CD4-positive, alpha-beta T cell treated with Interleukin-15 for 1 hour (primary cell): ENCODE data around the gene FAM83E.
"Not testable (repeated sequence)": the region's sequence is repeated elsewhere in the genome, so short reads cannot be mapped to it uniquely, and the experiment has no call there.

ENCODE experiments used
- DNase-seq: peaks from one replicate; pipeline ENCODE4 v3.0.0-alpha.2; 2020

Gene FAM83E

DNA sequence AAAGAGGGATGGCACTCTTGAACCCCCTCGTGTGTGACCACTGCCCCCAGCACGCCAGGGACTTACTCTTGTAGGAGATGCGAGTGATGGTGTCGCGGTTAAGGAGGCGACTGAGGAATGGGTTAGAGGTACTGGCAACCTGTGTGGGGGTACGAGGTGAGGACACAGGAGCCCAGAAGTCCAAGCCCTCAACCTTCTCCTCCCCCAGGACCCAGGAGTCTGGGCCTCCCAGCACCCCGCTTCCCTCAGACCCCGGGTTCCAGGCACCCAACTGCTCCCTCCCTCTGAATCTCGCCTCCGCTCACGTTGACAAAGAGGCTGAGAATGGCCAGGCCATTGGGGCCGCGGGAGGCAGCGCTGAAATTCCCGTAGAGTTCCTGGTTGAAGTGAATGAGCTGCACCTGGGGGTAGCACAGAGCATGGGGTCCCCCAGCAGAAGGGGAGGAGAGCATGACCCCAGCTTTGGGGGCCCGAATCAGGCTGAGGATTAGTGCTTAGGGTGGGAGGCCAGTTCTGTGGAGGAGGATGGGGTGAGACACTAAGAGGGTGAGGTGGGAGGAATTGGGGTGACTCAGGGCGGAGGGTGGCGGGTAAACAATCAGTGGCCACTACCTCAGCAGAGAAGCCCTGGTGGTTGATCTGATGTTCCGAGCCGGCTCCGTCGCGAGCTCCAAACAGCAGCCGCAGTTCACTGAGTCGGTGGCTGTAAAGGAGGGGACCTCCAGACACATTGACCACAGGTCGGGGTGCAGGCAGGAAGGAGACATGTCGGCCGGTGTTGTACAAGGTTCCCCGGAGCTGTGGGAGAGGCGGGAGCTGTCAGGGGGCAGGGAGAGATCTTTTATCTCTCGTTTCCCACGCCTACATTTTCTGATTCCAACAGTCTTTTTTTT is 24.9 kb upstream of the FAM83E start:
- DNase-seq, result peak; percentile 52

DNA sequence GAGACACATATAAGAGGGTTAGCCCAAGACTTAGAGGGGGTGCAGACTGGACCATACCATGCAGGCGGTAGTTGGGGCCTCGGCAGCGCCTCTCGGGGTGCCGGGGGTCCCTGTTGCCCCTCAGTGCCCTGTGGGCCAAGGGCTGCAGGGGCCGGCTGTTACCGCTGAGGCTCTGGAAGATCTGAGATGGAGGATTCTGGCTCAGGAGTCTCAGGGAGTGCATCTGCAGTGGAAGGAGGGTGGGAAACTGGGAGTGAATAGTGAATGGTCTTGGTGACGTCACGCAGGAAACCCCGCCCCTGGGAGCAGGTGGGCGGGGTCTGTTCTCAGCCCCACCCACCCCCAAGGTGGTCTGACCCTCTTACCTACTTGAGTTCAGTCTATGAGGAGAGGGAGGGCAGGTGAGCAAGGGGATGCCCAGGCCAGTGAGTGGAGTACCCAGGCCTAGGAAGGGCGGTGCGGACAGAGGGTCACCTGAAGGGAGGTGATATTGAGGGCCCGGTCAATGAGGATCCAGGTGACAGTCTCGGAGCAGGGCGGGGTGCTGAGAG is 24.0 kb upstream of the FAM83E start:
- DNase-seq, result no peak

- peak; percentile 95 for DNase-seq
Measured at GRCh38 chr19:48637948-48638830, 23.3 kb upstream of the FAM83E start.

- peak; percentile 100 for DNase-seq
Measured at GRCh38 chr19:48637449-48637947, 22.6 kb upstream of the FAM83E start.

DNA sequence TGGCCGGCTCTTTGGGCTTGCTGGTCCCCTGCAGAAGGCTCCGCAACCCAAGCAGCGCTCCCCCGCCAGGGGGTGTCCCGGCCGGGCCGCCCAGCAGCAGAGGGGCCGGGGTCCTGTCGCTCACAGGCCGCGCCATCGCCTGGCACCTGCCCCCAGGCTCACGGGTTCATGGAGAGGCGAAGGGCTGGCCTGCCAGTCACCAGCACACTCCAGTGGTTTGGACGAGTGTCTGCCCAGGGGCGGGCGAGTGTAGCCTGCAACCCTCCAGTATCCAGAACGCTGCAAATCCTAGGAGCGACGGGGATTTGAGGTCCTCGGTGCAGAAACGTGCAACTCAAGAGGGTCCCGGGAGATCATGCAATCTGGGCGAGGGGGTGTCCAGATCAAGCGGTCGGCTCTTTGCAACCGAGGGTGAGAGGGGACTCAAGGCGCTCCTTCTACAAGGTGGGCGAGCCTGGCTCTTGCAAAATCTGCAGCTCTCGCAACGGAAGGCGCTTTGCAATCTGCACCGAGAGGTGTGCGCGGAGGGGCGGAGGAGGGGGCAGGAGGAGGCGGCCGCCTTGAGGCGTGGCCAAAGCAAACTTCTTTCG is 22.1 kb upstream of the FAM83E start, which contains the start of gene DBP:
DBP (minus strand) TSS at position 521 of the 590 bp plus-strand sequence; CDS start at position 136, 385 bp downstream.
- DNase-seq, result peak; percentile 44

GRCh38 chr19:48635966-48636858 is 21.3 kb upstream of the FAM83E start:
- DNase-seq, result no peak

GRCh38 chr19:48635263-48635965 is 20.5 kb upstream of the FAM83E start:
- peak; percentile 66 for DNase-seq

- DNase-seq, result peak; percentile 94
Measured at GRCh38 chr19:48634424-48635262, 19.8 kb upstream of the FAM83E start.

DNA sequence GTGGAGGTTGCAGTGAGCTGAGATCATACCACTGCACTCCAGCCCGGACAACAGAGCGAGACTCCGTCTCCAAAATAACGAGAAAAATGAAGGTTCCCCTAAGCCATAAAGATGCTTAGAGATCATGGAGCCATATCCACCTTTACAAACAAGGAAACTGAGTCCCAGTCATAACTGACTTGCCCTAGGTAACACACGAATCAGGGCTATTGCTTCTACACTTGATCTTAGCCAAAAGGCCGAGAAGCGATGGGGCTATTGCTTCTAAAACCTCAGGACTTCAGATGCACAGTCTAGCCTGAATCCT is 19.1 kb upstream of the FAM83E start:
- DNase-seq, result no peak

DNA sequence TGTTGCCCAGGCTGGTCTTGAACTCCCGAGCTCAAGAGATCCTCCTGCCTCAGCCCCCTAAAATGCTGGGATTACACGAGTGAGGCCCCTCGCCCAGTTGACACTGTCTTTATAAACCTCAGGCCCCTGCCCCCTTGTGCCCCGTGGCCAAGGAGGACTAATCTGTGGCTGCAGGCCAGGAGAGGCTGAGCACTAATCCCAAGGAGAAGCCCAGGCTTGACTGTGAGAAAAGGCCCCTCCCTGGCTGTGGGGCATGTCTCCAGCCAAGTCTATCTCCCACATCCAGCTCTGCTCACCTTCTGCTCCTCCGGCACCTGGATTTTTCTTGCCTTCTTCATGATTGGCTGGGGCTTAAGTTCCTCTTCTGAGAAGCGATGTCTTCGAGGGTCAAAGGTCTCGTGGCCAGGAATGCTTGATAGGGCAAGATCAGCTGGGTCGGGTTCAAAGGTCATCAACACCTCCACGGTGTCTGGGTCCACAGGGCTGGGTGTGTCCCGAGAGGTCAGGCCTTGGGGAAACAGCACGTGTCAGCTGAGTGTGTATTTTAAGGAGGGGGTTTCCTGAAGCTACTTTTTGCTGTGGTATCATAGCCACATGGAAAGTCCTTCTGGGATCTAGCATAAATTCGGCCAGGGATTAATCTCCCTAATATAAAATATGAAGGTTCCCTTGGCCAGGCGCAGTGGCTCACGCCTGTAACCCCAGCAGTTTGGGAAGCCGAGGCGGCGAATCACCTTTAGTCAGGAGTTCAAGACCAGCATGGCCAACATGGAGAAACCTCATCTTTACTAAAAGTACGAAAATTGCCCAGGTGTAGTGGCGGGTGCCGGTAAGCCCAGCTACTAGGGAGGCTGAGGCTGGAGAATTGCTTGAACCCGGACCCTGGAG is 18.5 kb upstream of the FAM83E start:
- no peak for DNase-seq

DNA sequence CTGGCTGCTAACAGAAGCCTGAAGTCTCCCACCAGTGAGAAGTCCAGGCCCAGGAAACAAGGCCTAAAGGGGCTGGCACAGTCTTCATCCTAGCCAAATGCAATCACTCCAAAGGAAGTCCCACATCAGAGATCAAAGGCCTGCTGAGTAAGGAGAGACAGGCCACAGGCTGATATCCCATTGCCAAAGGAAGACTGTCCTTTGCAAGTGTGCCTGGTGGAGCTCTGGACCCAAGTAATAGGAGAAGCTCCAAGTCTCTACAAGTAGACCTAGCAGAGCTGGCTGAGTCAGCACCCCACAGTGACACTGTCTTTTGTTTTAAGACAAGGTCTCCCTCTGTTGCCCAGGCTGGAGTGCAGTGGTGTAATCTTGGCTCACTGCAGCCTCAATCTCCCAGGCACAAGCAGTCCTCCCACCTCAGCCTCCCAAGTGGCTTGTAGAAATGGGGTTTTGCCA is 17.8 kb upstream of the FAM83E start:
- DNase-seq, result no peak

DNA sequence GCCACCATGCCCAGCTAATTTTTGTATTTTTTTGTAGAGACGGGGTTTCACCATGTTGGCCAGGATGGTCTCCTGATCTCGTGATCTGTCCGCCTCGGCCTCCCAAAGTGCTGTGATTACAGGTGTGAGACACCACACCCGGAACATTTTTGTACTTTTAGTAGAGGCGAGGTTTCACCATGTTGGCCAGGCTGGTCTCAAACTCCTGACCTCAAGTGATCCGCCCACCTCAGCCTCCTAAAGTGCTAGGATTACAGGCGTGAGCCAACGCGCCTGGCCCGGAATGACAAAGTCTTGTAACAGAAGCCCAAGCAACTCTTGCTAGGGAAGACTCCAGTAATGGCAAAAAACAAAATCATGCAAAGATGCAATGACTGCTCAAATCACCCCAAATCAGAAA is 17.4 kb upstream of the FAM83E start:
- DNase-seq, result not testable (repeated sequence)

DNA sequence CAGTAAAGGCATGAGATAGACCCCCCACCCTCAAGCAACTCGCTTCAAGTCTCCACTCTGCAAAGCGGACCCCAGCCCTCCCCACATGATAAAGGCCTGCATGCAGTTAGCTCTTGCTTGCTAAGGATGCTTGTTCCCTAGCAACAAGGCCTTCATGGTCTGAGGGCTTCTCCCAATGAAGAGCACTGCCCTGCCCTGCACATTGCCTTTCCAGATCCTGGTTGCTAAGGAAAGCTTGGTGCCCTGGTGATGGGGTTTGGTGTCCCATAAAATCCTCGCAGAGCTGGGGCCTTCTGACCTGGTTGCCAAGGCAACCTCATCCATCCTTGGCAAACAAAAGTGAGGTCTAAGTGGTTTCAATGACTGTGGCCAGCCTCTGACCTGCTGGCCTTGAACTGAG is 16.3 kb upstream of the FAM83E start:
- DNase-seq, result no peak

- no peak for DNase-seq
Measured at GRCh38 chr19:48630296-48631063, 15.6 kb upstream of the FAM83E start.

DNA sequence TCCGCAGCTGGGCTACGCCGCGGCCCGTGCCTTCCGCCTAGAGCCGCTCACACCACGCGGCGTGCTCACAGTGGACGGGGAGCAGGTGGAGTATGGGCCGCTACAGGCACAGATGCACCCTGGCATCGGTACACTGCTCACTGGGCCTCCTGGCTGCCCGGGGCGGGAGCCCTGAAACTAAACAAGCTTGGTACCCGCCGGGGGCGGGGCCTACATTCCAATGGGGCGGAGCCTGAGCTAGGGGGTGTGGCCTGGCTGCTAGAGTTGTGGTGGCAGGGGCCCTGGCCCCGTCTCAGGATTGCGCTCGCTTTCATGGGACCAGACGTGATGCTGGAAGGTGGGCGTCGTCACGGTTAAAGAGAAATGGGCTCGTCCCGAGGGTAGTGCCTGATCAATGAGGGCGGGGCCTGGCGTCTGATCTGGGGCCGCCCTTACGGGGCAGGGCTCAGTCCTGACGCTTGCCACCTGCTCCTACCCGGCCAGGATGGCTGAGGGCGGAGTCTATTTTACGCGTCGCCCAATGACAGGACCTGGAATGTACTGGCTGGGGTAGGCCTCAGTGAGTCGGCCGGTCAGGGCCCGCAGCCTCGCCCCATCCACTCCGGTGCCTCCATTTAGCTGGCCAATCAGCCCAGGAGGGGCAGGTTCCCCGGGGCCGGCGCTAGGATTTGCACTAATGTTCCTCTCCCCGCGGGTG is 14.9 kb upstream of the FAM83E start:
- DNase-seq, result no peak

DNA sequence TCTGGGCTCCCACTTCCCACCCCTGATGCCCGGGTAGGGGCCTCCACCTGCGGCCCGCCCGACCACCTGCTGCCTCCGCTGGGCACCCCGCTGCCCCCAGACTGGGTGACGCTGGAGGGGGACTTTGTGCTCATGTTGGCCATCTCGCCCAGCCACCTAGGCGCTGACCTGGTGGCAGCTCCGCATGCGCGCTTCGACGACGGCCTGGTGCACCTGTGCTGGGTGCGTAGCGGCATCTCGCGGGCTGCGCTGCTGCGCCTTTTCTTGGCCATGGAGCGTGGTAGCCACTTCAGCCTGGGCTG is 14.4 kb upstream of the FAM83E start:
- DNase-seq, result no peak

- DNase-seq, result no peak
Measured at GRCh38 chr19:48628486-48629296, 13.8 kb upstream of the FAM83E start.
